ENCODE measurements around the gene STMN1.

Gene STMN1

DNA sequence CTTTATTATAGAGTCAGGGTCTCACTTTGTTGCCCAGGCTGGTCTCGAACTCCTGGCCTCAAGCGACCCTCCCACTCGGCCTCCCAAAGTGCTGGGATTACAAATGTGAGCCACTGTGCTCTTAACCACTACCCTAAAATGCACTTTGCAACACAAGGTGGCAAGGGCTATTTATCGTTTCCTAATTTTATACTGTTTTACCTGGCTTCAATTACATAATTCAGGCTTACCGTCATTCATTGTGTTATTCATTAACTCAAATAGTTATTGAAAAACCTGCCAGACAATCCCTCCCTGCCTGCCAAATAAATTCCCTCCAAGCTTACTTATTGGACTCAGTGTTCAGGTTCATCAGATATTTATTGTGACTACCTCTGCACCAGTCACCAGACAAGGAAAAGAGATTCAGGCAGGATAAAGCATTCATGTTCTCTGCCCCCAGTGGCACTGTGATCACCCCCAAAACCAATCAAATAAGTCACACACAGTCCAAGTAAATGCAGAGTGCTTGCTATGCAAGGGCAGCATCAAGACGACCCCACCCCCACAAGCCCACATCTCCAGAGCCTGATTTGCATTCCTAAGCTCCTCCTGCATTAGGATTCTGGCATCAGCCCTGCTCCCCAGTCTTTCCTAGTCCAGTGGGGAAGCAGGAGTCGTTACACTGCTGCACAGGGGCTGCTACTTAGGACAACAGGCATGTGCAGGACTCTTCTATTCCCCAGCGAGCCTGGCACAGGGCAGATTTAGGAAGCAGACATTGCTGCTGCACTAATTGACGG, 38.8 kb downstream of the STMN1 start:
- DNase-seq, result no peak

DNA sequence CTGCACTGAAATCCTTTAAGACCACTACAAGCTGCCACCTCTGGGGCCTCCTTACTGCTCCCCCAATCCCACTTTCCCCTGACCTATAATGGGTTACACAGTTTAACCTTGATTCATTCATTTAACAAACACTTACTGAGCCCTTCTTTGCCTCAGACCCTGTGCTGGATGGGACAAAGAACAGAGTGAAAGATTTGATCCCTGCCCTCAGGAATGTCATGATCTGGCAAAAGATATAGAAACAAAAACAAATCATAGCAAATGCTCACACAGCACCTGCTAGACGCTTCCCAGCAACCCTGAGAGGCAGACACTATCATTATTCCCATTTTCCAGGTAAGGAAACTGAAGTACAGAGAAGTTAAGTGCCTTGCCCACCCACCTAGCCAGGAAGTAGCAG, 39.9 kb downstream of the STMN1 start:
- DNase-seq, result no peak

DNA sequence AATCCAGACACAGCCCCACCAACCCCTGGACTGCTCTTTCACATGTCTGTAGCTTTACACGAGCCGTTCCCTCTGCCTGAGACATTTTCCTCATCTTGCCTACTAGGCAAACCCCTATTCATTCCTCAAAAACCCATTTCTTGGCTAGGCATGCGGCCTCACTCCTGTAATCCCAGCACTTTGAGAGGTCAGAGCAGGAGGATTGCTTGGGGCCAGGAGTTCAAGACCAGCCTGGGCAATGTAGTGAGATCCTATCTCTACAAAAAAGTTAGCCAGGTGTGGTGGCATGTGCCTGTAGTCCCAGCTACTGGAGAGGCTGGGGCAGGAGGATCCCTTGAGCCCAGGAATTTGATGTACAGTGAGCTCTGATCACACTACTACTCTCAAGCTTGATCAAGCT, 41.8 kb downstream of the STMN1 start:
- DNase-seq, result no peak

DNA sequence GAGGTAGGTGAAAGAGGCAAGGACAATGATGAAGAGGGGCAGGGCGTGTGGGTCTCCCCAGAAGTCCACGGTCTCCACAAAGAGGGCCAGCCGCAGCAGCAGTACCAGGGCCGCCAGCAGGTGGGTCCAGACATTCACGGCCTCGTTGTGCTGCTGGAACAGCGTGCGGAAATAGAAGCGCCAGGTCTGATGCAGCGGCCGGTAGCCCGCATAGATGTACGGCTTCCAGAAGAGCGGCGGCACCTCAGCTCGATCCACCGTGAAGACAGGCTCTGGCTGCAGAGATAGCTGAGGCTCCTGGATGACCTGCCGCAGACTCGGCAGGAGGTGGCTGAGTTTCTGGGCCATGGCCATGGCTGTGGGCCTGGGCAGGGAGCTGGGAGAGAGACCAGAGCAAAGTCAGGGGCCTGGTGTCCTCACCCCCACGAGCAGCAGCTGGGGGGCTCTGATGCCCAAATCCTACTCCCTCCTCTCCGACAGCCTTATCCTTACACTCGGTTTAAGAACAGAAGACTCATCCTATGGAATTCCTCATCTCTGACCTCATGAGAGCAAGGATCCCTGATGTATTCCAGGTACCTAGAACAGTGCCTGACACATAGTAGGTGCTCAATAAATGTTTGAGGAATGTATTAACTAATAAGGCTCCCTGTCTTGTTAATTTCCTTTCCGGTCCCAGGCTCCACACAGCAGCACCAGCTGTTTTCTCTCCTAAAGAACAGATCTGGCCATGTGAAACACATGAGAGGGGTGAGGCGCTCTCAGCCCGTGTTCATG, 42.5 kb downstream of the STMN1 start:
- DNase-seq, result no peak

DNA sequence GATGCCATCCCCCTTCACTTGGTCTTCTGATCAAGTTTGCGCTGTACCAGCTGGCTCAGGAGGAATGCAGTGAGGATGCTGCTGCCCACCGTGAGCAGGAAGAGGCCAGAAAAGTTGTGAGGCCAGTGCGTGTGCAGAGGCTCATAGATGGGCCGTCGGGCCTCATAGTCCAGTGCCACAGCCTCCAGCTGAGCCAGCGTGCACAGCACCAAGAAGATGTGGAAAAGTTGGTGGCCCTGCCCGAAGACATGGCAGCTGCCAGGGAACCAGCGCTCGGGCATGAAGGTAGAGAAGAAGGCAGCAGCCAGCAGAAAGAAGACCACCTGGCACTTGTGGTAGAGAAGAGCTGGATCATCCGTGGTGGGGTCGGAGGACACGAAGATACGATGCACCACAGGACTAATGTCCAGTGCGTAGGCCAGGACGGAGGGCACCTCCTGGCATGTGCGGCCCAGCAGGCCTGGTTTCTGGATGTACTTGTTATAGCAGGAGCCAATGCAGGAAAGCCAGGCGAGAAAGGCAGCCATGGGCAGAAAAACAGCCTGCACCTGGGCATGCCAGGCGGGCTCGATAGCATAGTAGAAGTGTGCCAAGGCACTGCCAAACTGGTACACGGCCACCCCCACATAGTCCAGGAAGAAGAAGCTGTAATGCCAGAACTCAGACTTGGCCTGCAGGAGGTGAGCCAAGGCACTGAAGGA, 43.3 kb downstream of the STMN1 start:
- DNase-seq, result no peak

DNA sequence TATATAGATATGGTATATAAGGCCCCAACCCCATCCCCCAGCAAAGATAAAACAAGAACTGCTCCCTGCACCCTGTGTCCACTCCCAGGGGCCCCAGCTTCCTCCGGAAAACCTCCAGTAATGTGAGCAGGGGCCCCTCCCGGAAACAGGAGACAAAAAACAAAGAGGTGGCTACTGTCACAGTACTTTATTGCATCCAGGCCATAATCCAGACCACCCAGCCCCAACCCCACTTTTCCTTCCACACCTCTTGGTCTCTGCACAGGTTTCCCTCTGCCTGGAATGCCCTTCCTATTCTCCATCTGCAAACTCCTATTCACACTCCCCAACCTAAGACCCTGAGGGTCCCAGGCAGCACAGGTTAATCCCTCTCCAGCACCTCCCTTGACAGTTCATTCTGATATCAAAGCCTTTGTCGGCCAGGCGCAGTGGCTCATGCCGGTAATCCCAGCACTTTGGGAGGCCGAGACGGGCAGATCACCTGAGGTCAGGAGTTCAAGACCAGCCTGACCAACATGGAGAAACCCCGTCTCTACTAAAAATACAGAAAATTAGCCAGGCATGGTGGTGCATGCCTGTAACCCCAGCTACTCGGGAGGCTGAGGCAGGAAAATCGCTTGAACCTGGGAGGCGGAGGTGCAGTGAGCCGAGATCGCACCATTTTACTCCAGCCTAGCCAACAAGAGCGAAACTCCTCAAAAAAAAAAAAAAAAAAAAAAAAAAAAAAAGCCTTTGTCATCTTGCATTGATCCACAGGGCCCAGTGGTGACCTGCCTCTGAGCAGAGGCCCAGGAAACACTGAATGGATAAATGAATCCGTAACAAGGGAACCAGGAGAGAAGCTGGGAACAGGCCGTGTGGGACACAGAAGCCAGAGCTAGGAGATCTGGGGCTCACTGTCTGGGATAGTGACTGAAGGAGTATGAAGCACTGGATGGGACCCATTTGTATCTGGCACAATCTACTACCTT, 44.6 kb downstream of the STMN1 start:
- DNase-seq, result no peak

DNA sequence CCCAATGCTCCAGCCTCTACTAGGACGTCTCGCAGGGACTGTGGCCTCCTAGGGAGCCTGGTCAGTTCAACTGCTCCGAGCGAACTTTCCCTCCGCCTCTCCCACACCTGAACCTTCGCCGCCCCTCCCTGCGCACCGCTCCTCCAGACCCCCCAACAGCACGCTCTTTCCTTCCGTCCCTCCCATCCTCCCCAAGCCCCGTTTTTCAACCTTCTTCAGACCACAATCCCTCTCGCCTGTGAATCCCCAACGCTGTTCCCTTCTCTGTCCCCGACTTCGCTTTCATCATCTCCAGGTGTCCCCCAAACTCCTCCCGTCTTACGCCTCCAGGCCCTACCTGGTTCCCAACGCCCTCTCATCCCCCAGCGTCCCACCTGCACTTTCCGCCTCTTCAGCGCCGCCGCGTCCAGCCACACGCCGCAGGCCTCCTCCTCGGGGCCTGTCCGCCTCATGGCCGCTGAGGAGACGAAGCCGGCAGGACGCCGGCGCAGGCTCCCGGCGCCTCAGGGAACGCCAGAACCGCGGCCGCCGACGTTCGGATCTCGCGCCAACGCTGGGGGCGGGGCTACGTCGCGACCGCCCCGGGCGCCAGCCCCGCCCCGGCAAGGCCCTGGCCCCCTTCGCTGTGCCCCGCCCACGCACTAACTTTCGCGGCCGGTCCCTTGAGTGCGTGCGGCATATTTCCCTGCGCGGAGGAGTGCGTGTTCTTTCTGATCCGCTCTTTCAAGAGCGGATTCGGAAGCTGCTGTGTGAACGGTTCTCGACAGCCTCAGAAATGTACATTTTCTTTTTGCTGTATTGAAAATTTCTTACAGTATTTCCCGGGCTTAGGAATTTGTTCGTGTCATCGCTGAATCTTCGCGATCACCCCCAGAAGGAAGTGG, 47.1 kb downstream of the STMN1 start, which contains the start of gene AUNIP:
Gene AUNIP, minus strand, starts transcription at position 552 of the 884 bp plus-strand sequence. Its CDS starts 100 bp downstream, at position 452.
- DNase-seq, result peak; percentile 87

DNA sequence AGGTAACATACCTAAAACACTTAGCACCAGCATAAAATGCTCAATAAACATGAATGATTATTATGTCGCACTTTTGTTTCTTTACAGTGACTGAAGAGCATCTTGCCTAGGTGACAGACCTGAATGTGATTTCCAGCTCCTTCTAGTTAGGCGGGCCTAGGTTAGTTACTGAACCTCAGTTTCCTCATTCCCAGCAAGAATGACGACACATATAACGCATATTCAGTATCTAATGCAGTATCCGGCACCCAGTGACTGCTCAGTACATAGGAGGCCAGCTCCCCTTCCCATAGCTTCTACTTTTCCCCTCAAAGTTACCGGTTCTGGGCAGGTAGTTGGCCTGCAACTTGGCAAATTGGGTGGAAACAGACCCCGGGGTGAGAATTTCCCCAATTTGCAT, 47.7 kb downstream of the STMN1 start:
- DNase-seq, result no peak

DNA sequence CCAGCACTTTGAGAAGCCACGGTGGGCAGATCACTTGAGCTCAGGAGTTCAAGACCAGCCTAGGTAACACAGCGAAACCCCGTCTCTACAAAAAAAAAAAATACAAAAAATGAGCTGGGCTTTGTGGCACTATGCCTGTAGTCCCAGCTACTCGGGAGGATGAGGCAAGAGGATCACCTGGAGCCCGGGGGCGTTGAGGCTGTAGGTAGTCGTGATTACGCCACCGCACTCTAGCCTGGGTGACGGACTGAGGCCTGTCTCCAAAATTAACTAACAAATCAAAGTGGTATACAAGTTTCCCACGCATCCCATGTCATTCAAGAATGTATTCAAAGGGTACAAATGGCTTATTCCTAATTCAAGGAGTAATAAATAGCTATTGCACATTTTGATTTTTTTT, 49.4 kb downstream of the STMN1 start:
- DNase-seq, result no peak

DNA sequence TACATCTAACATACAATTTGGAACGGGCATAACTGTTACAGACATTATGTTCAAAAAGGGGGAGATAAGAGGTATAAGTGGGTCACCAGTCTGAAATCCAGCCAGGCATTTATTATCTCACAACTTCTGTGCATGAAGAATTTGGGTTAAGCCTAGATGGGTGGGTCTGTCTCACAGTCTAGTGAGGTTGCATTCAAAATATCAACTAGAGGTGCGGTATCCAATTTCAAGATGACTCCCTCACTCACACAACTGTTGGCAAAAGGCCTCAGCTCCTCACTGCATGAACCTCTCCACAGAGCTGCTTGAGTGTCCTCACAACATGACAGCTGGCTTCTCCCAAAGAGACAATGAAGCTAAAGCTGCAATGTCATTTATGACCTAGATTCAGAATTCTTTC, 51.7 kb downstream of the STMN1 start:
- no peak for DNase-seq

Measured in fibroblast of skin of back (primary cell).